H9 (cell line): ENCODE measurements around the gene SPDYE4. TPM values are rescaled to one million over a fixed set of nuclear protein-coding genes. Genes with fewer than 3 reads are reported as not detected.

ENCODE experiments used
- DNase-seq: peaks from one replicate; pipeline ENCODE4 v3.0.0-alpha.2; 2017
- H2AFZ ChIP-seq: one replicate; pipeline ENCODE4 v1.6.1; 2013; ENCODE audit warnings: mild to moderate bottlenecking, low read length, control low read depth, moderate library complexity
- H2AK5ac ChIP-seq: 2 replicates; pipeline ENCODE4 v1.6.1; 2013; ENCODE audit warnings: low read length, control low read depth, mixed read lengths; ENCODE audit not compliant: insufficient read length
- H2BK120ac ChIP-seq: one replicate; pipeline ENCODE4 v1.6.1; 2013; ENCODE audit warnings: low read depth, mild to moderate bottlenecking, low read length, control low read depth, inconsistent platforms; ENCODE audit not compliant: poor library complexity, severe bottlenecking
- H2BK12ac ChIP-seq: 2 replicates; pipeline ENCODE4 v1.6.1; 2013; ENCODE audit warnings: low read length, control low read depth, mixed read lengths, low read depth; ENCODE audit not compliant: insufficient read length
- H2BK15ac ChIP-seq: 2 replicates; pipeline ENCODE4 v1.6.1; 2013; ENCODE audit warnings: low read depth, low read length, control low read depth
- H2BK20ac ChIP-seq: one replicate; pipeline ENCODE4 v1.6.1; 2013; ENCODE audit warnings: low read depth, mild to moderate bottlenecking, low read length, control low read depth, inconsistent platforms; ENCODE audit not compliant: poor library complexity, severe bottlenecking
- H2BK5ac ChIP-seq: 2 replicates; pipeline ENCODE4 v1.6.1; 2013; ENCODE audit warnings: low read length, control low read depth, mixed read lengths; ENCODE audit not compliant: insufficient read length
- H3K14ac ChIP-seq: 2 replicates; pipeline ENCODE4 v1.6.1; 2013; ENCODE audit warnings: low read length, control low read depth; ENCODE audit not compliant: insufficient read depth
- H3K18ac ChIP-seq: 2 replicates; pipeline ENCODE4 v1.6.1; 2013; ENCODE audit warnings: low read depth, mild to moderate bottlenecking, mixed read lengths, low read length, control low read depth; ENCODE audit not compliant: insufficient read length
- H3K23ac ChIP-seq: 2 replicates; pipeline ENCODE4 v1.6.1; 2013; ENCODE audit warnings: low read length, control low read depth, mixed read lengths, low read depth; ENCODE audit not compliant: insufficient read length
- H3K23me2 ChIP-seq: 2 replicates; pipeline ENCODE4 v1.6.1; 2013; ENCODE audit warnings: low read depth, mild to moderate bottlenecking, mixed read lengths, low read length, control low read depth; ENCODE audit not compliant: insufficient read length, poor library complexity, severe bottlenecking
- H3K27ac ChIP-seq: 2 replicates; pipeline ENCODE4 v1.5.1; 2013; ENCODE audit warnings: low read length, control low read depth, mixed read lengths, low read depth; ENCODE audit not compliant: insufficient read length
- H3K27me3 ChIP-seq: 2 replicates; pipeline ENCODE4 v1.6.1; 2013; ENCODE audit warnings: low read length, control low read depth, inconsistent platforms; ENCODE audit not compliant: insufficient read depth
- H3K4ac ChIP-seq: 2 replicates; pipeline ENCODE4 v1.6.1; 2013; ENCODE audit warnings: low read depth, mild to moderate bottlenecking, control low read depth, inconsistent platforms, low read length, moderate library complexity
- H3K4me1 ChIP-seq: 2 replicates; pipeline ENCODE4 v1.6.1; 2013; ENCODE audit warnings: low read length, control low read depth, inconsistent platforms; ENCODE audit not compliant: insufficient read depth
- H3K4me2 ChIP-seq: 2 replicates; pipeline ENCODE4 v1.6.1; 2013; ENCODE audit warnings: low read length, control low read depth, mixed read lengths; ENCODE audit not compliant: insufficient read length, insufficient read depth
- H3K56ac ChIP-seq: 2 replicates; pipeline ENCODE4 v1.6.1; 2013; ENCODE audit warnings: low read depth, mild to moderate bottlenecking, mixed read lengths, low read length, control low read depth; ENCODE audit not compliant: insufficient read length
- H3K79me1 ChIP-seq: 2 replicates; pipeline ENCODE4 v1.6.1; 2013; ENCODE audit warnings: low read depth, mild to moderate bottlenecking, moderate library complexity, low read length, control low read depth, inconsistent platforms; ENCODE audit not compliant: insufficient read depth, poor library complexity, severe bottlenecking
- H3K79me2 ChIP-seq: 2 replicates; pipeline ENCODE4 v1.6.1; 2013; ENCODE audit warnings: low read length, control low read depth, inconsistent platforms; ENCODE audit not compliant: insufficient read depth
- H3K9ac ChIP-seq: 2 replicates; pipeline ENCODE4 v1.6.1; 2013; ENCODE audit warnings: low read length, control low read depth, mixed read lengths; ENCODE audit not compliant: insufficient read length; ENCODE audit errors: extremely low read depth
- H3K9me3 ChIP-seq: one replicate; pipeline ENCODE4 v1.6.1; 2013; ENCODE audit warnings: low read depth, low read length, inconsistent platforms; ENCODE audit not compliant: control insufficient read depth
- H3T11ph ChIP-seq: one replicate; pipeline ENCODE4 v1.6.1; 2013; ENCODE audit warnings: mild to moderate bottlenecking, low read length, control low read depth, inconsistent platforms
- H4K20me1 ChIP-seq: one replicate; pipeline ENCODE4 v1.6.1; 2013; ENCODE audit not compliant: control insufficient read depth, insufficient read length, insufficient read depth
- H4K5ac ChIP-seq: 2 replicates; pipeline ENCODE4 v1.6.1; 2013; ENCODE audit warnings: low read depth, mild to moderate bottlenecking, mixed read lengths, low read length, control low read depth; ENCODE audit not compliant: insufficient read length
- H4K8ac ChIP-seq: replicated peaks from 2 replicates; pipeline ENCODE4 v1.6.1; 2013; ENCODE audit warnings: low read length, control low read depth, mixed read lengths, low read depth; ENCODE audit not compliant: insufficient read length
- H4K91ac ChIP-seq: 2 replicates; pipeline ENCODE4 v1.6.1; 2013; ENCODE audit warnings: low read depth, mild to moderate bottlenecking, moderate library complexity, mixed read lengths, low read length, control low read depth; ENCODE audit not compliant: insufficient read length
- H3K27ac Mint-ChIP-seq, 3 experiments: 2 replicates in 2 of 3; 3 replicates in 1 of 3; pipeline ENCODE4 v1.8.0; 2020 to 2021; ENCODE audit warnings: mixed read lengths in 3 of 3, mild to moderate bottlenecking in 1 of 3, moderate library complexity in 1 of 3
- H3K27me3 Mint-ChIP-seq: 2 replicates; pipeline ENCODE4 v1.8.0; 2021; ENCODE audit warnings: low read depth, mild to moderate bottlenecking, moderate library complexity, mixed read lengths
- H3K36me3 Mint-ChIP-seq, 3 experiments: 2 replicates in 2 of 3; 3 replicates in 1 of 3; pipeline ENCODE4 v1.8.0; 2020 to 2021; ENCODE audit warnings: low read depth in 3 of 3, mixed read lengths in 3 of 3; ENCODE audit not compliant: insufficient read depth in 1 of 3
- H3K4me1 Mint-ChIP-seq, 2 experiments: 2 replicates each; pipeline ENCODE4 v1.8.0; 2020; ENCODE audit warnings: mixed read lengths in 2 of 2
- H3K4me3 Mint-ChIP-seq, 2 experiments: 2 replicates in 1 of 2; 3 replicates in 1 of 2; pipeline ENCODE4 v1.8.0; 2020 to 2021; ENCODE audit warnings: mild to moderate bottlenecking in 2 of 2, mixed read lengths in 2 of 2, moderate library complexity in 1 of 2
- H3K9me3 Mint-ChIP-seq, 2 experiments: 2 replicates in 1 of 2; 3 replicates in 1 of 2; pipeline ENCODE4 v1.8.0; 2020; ENCODE audit warnings: mild to moderate bottlenecking in 2 of 2, mixed read lengths in 2 of 2, moderate library complexity in 1 of 2
- CTCF ChIP-seq: fragments of 200-600 bp; sonication (generic); conservative IDR thresholded peaks from 3 replicates; pipeline ENCODE4 v1.8.0; 2021; ENCODE audit warnings: antibody characterized with exemption, mild to moderate bottlenecking
- WGBS: extraction: QIAGEN DNeasy Blood & Tissue Kit; methylation state at CpG from one replicate; pipeline ENCODE4 v1.1.7; 2013; ENCODE audit warnings: missing lambda C conversion rate, low lambda C conversion rate, mixed read lengths; ENCODE audit not compliant: insufficient read length; ENCODE audit errors: extremely low coverage; 5-methylcytosine and 5-hydroxymethylcytosine counted together
- long read RNA-seq: library from polyadenylated mRNA; unstranded; transcript quantifications from one replicate; pipeline ENCODE4 v2.0.0, GENCODE V29; 2020
- total RNA-seq: library from RNA; stranded (reverse); gene quantifications from 2 replicates; pipeline ENCODE4 v1.2.1, GENCODE V29; 2021

Gene SPDYE4
- not detected in 2 replicates for total RNA-seq
- long read RNA-seq, result 0 reads

GRCh38 chr17:8758137-8758596 is at the start of gene SPDYE4:
Gene SPDYE4 (minus strand): TSS chr17:8758546. CDS start chr17:8758382, 164 bp downstream.
- Histone ChIP-seq H2BK5ac (no peak within 1 kb of the TSS), H3K4me2 (no peak within 1 kb of the TSS), H3K23me2 (no peaks in the 10 kb centered on the region), H3K4ac (no peak within 1 kb of the TSS), H3K27ac (no peak within 1 kb of the TSS), H2BK120ac (no peak within 1 kb of the TSS), H3K4me1 (no peaks in the 10 kb centered on the region), H3K14ac (no peak within 1 kb of the TSS), H2BK15ac (no peak within 1 kb of the TSS), H2BK12ac (no peak within 1 kb of the TSS), H4K8ac (no peak within 1 kb of the TSS), H4K5ac (no peak within 1 kb of the TSS), H3K18ac (no peak within 1 kb of the TSS), H3K79me2 (no peaks in the 10 kb centered on the region), H4K91ac (no peak within 1 kb of the TSS), H3K27me3 (no peaks in the 10 kb centered on the region), H3K79me1 (no peaks in the 10 kb centered on the region), H2AFZ (no peak within 1 kb of the TSS), H3K9ac (no peak within 1 kb of the TSS), H3K23ac (no peak within 1 kb of the TSS), H4K20me1 (no peaks in the 10 kb centered on the region), H3K9me3 (no peaks in the 10 kb centered on the region), H3T11ph (no peak within 1 kb of the TSS), H3K56ac (no peak within 1 kb of the TSS), H2BK20ac (no peak within 1 kb of the TSS), H2AK5ac (no peak within 1 kb of the TSS)
- Mint-ChIP-seq H3K9me3 (peaks cover 3 to 5% of the 10 kb centered on the region in 2 experiments; a peak in 3 of 5 replicates), H3K4me3 (no peak within 1 kb of the TSS), H3K4me1 (peaks cover 10 to 12% of the 10 kb centered on the region in 2 experiments), H3K27ac (no peak within 1 kb of the TSS), H3K27me3 (peaks cover 31% of the 10 kb centered on the region), H3K36me3 (no peaks in the 10 kb centered on the region)
- DNase-seq, result no peak
- WGBS, result no CpG with 5 or more reads among the region's 15 CpGs
- no peak for TF ChIP-seq CTCF
